Stomach smooth muscle (tissue), 2 donors: ENCODE measurements around the gene LCTL.

Experiments used
- H3K27ac ChIP-seq: one replicate; pipeline ENCODE4 v1.7.0; 2013; ENCODE audit warnings: mild to moderate bottlenecking, low read length, inconsistent platforms
- H3K27me3 ChIP-seq, 2 donors: one replicate each; pipeline ENCODE4 v1.7.0; 2013; ENCODE audit warnings: low read length in 2 of 2; ENCODE audit not compliant: insufficient read depth in 2 of 2, control insufficient read depth in 1 of 2
- H3K36me3 ChIP-seq, 2 donors: one replicate each; pipeline ENCODE4 v1.7.0; 2013; ENCODE audit warnings: low read length in 2 of 2; ENCODE audit not compliant: control insufficient read depth in 2 of 2, insufficient read depth in 2 of 2
- H3K4me1 ChIP-seq: one replicate; pipeline ENCODE4 v1.7.0; 2013; ENCODE audit warnings: low read length; ENCODE audit not compliant: control insufficient read depth, insufficient read depth
- H3K4me3 ChIP-seq, 2 donors: one replicate each; pipeline ENCODE4 v1.7.0; 2013; ENCODE audit warnings: low read length in 2 of 2
- H3K9ac ChIP-seq, 2 donors: one replicate each; pipeline ENCODE4 v1.7.0; 2013; ENCODE audit warnings: low read length in 2 of 2, mild to moderate bottlenecking in 1 of 2
- H3K9me3 ChIP-seq, 2 donors: one replicate each; pipeline ENCODE4 v1.7.0; 2013; ENCODE audit warnings: low read length in 2 of 2; ENCODE audit not compliant: control insufficient read depth in 2 of 2
- donor health status: healthy.
- donor health status: Pancreatic carcinoma.

LCTL gene

DNA sequence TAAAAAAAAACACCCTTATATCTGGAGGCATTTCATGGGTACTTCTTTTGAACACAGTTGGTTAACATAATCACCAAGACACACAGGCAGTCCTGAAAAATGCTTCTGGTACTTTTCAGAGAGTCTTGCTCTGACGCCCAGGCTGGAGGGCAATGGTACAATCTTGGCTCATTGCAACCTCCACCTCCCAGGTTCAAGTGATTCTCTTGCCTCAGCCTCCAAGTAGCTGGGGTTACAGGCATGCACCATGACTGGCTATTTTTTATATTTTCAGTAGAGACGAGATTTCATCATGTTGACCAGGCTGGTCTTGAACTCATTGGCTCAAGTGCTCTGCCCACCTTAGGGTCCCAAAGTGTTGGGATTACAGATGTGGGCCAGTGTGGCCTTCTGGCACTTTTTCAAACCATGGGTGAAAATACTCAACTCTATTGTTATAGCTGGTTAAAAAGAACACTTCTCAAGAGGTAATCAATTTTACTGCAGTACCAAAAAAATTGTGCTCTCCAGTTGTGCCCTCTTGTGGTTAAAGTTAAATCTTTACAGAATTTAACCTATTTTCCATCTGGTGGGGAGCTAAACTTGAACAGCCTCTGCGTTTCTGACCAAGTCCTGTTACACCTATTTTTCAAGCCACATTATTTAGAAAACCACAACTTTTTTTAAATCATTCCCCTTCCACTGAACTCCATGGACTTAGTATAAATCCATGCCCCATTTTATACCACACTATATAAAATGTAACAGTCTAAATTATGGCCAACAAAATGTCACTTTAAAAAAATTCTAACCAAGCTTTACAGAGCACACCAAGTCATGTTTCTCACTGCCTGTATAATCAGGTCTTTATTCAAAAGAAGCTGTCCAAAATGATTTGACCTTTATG is 67.1 kb downstream of the LCTL start:
- H3K9me3 ChIP-seq, result no peaks in the 10 kb centered on the region
- H3K36me3 ChIP-seq, result peaks cover 47 to 65% of the 10 kb centered on the region in 2 donors
- H3K4me3 ChIP-seq, result no peak overlapping the region
- peak overlapping the region; percentile 88 for H3K27ac ChIP-seq
- H3K27me3 ChIP-seq, result no peaks in the 10 kb centered on the region
- H3K9ac ChIP-seq, result no peak overlapping the region
- peaks cover 20% of the 10 kb centered on the region for H3K4me1 ChIP-seq
